ENCODE data around the gene GLP2R.
"Not testable (repeated sequence)": the region's sequence is repeated elsewhere in the genome, so short reads cannot be mapped to it uniquely, and the experiment has no call there.

Gene GLP2R

GRCh38 chr17:9917131-9917530 is 91.4 kb downstream of the GLP2R start:
- Histone ChIP-seq H3K9me3 (replicated peaks; ENCODE audit: low read length) (no peaks in the 10 kb centered on the region), H3K27me3 (ENCODE audit: control insufficient read depth, insufficient read depth, low read length) (peaks cover 4% of the 10 kb centered on the region), H3K4me2 (ENCODE audit: low read length) (no peak overlapping the region), H3K4me3 (ENCODE audit: low read length) (no peak overlapping the region), H3K36me3 (ENCODE audit: insufficient read depth, low read length) (no peaks in the 10 kb centered on the region), H3K9ac (ENCODE audit: low read depth, low read length) (no peak overlapping the region), H3K4me1 (ENCODE audit: control insufficient read depth, insufficient read depth, low read length) (no peaks in the 10 kb centered on the region)

GRCh38 chr17:9917801-9918200 is 92.1 kb downstream of the GLP2R start:
- Histone ChIP-seq H3K27me3 (ENCODE audit: control insufficient read depth, insufficient read depth, low read length) (no peaks in the 10 kb centered on the region), H3K9me3 (replicated peaks; ENCODE audit: low read length) (no peaks in the 10 kb centered on the region), H3K4me1 (ENCODE audit: control insufficient read depth, insufficient read depth, low read length) (no peaks in the 10 kb centered on the region), H3K4me2 (ENCODE audit: low read length) (no peak overlapping the region), H3K4me3 (ENCODE audit: low read length) (no peak overlapping the region), H3K36me3 (ENCODE audit: insufficient read depth, low read length) (no peaks in the 10 kb centered on the region), H3K9ac (ENCODE audit: low read depth, low read length) (no peak overlapping the region)

- Histone ChIP-seq H3K4me2 (ENCODE audit: low read length) (no peak overlapping the region), H3K4me3 (ENCODE audit: low read length) (no peak overlapping the region), H3K9me3 (replicated peaks; ENCODE audit: low read length) (no peaks in the 10 kb centered on the region), H3K9ac (ENCODE audit: low read depth, low read length) (no peak overlapping the region), H3K27me3 (ENCODE audit: control insufficient read depth, insufficient read depth, low read length) (no peaks in the 10 kb centered on the region), H3K36me3 (ENCODE audit: insufficient read depth, low read length) (no peaks in the 10 kb centered on the region), H3K4me1 (ENCODE audit: control insufficient read depth, insufficient read depth, low read length) (no peaks in the 10 kb centered on the region)
These were observed 92.6 kb downstream of the GLP2R start for GRCh38 chr17:9918352-9918751.

DNA sequence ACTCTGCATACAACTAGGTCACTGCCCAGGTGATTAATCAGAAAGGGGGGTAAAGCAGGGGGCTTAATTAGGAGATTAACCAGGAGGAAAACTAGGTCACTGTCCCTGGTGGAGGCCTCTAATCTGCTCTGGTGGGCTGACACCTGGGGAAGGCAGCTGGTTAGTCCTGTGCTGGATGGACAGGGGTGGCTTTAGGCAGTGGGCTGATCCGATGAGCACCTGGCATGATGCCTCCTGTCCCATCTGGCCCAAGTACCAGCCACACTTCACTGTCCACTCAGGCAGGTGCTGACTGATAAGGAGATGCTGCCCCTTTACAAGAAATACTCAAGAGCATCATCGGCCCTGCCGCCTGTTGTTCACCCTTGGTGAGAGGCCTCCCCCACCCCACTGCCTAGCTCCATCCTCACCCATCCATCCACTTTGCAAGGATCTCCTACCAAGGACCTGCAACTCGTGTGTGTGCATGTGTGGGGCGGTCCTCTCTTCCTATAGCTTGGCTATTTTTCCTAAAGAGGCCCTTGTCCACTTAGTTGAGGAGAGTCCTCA is 93.2 kb downstream of the GLP2R start:
- Histone ChIP-seq H3K9ac (ENCODE audit: low read depth, low read length) (no peak overlapping the region), H3K36me3 (ENCODE audit: insufficient read depth, low read length) (no peaks in the 10 kb centered on the region), H3K9me3 (replicated peaks; ENCODE audit: low read length) (no peaks in the 10 kb centered on the region), H3K4me1 (ENCODE audit: control insufficient read depth, insufficient read depth, low read length) (no peaks in the 10 kb centered on the region), H3K27me3 (ENCODE audit: control insufficient read depth, insufficient read depth, low read length) (no peaks in the 10 kb centered on the region), H3K4me3 (ENCODE audit: low read length) (no peak overlapping the region), H3K4me2 (ENCODE audit: low read length) (no peak overlapping the region)

DNA sequence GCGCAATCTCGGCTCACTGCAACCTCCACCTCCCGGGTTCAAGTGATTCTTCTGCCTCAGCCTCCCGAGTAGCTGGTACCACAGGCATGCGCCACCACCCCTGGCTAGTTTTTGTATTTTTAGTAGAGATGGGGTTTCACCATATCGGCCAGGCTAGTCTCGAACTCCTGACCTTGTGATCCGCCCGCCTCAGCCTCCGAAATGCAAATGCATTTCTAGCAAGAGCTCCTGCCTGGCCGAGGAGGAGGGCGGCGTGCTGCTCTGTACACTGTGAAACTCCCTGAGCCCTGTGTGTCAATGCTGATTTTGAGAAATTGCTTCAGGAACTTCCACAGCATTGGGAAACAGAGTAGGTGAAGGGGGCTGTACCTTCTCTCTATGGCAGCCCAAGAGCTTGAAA is 95.5 kb downstream of the GLP2R start:
- H3K9me3 ChIP-seq (replicated peaks; ENCODE audit: low read length); H3K4me3 ChIP-seq (ENCODE audit: low read length); H3K4me1 ChIP-seq (ENCODE audit: control insufficient read depth, insufficient read depth, low read length); H3K27me3 ChIP-seq (ENCODE audit: control insufficient read depth, insufficient read depth, low read length); H3K9ac ChIP-seq (ENCODE audit: low read depth, low read length); H3K4me2 ChIP-seq (ENCODE audit: low read length); H3K36me3 ChIP-seq (ENCODE audit: insufficient read depth, low read length): not testable (repeated sequence)

GRCh38 chr17:9922012-9922848 is 96.5 kb downstream of the GLP2R start:
- H3K9ac ChIP-seq (ENCODE audit: low read depth, low read length): no peak overlapping the region
- H3K4me3 ChIP-seq (ENCODE audit: low read length): no peak overlapping the region
- no peaks in the 10 kb centered on the region for H3K9me3 ChIP-seq (replicated peaks; ENCODE audit: low read length)
- no peaks in the 10 kb centered on the region for H3K27me3 ChIP-seq (ENCODE audit: control insufficient read depth, insufficient read depth, low read length)
- H3K4me1 ChIP-seq (ENCODE audit: control insufficient read depth, insufficient read depth, low read length): no peaks in the 10 kb centered on the region
- H3K36me3 ChIP-seq (ENCODE audit: insufficient read depth, low read length): no peaks in the 10 kb centered on the region
- H3K4me2 ChIP-seq (ENCODE audit: low read length): no peak overlapping the region

- Histone ChIP-seq H3K36me3 (ENCODE audit: insufficient read depth, low read length) (no peaks in the 10 kb centered on the region), H3K4me2 (ENCODE audit: low read length) (no peak overlapping the region)
These were observed 99.0 kb downstream of the GLP2R start for GRCh38 chr17:9924735-9925191.

DNA sequence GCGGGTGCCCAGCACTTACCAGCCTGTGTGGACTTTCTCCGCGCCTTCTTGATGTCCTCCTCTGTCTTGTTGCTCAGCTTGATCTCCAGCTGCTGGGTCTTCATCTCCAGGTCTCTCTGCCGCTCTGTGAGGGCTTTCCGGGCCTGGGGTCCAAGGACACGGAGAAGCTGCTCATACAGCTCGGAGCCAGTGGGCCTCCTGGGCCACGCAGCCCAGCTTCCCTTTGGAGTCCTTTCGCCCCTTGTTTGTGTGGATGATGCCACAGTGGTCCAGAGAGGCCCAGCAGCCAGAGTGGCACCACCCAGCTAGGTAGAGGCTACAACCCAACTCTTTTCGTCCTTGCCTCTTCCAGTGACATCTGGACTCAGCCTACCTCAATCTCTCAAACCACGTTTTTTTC is 99.7 kb downstream of the GLP2R start:
- H3K9me3 ChIP-seq (replicated peaks; ENCODE audit: low read length): no peaks in the 10 kb centered on the region
- H3K4me1 ChIP-seq (ENCODE audit: control insufficient read depth, insufficient read depth, low read length): no peaks in the 10 kb centered on the region
- H3K27me3 ChIP-seq (ENCODE audit: control insufficient read depth, insufficient read depth, low read length): peaks cover 5% of the 10 kb centered on the region
- no peak overlapping the region for H3K9ac ChIP-seq (ENCODE audit: low read depth, low read length)
- H3K4me2 ChIP-seq (ENCODE audit: low read length): no peak overlapping the region
- H3K4me3 ChIP-seq (ENCODE audit: low read length): no peak overlapping the region
- no peaks in the 10 kb centered on the region for H3K36me3 ChIP-seq (ENCODE audit: insufficient read depth, low read length)

More at GRCh38 chr17:9924735-9925191, 99.0 kb downstream of the GLP2R start:
- no peaks in the 10 kb centered on the region for H3K4me1 ChIP-seq (ENCODE audit: control insufficient read depth, insufficient read depth, low read length)
- H3K9me3 ChIP-seq (replicated peaks; ENCODE audit: low read length): no peaks in the 10 kb centered on the region
- no peak overlapping the region for H3K9ac ChIP-seq (ENCODE audit: low read depth, low read length)
- H3K27me3 ChIP-seq (ENCODE audit: control insufficient read depth, insufficient read depth, low read length): no peaks in the 10 kb centered on the region
- H3K4me3 ChIP-seq (ENCODE audit: low read length): no peak overlapping the region

- Histone ChIP-seq H3K4me3 (ENCODE audit: low read length) (no peak overlapping the region), H3K9me3 (replicated peaks; ENCODE audit: low read length) (no peaks in the 10 kb centered on the region), H3K9ac (ENCODE audit: low read depth, low read length) (no peak overlapping the region), H3K36me3 (ENCODE audit: insufficient read depth, low read length) (no peaks in the 10 kb centered on the region), H3K4me2 (ENCODE audit: low read length) (no peak overlapping the region), H3K4me1 (ENCODE audit: control insufficient read depth, insufficient read depth, low read length) (no peaks in the 10 kb centered on the region), H3K27me3 (ENCODE audit: control insufficient read depth, insufficient read depth, low read length) (peaks cover 8% of the 10 kb centered on the region)
These were observed 100.6 kb downstream of the GLP2R start for GRCh38 chr17:9926150-9926804.

DNA sequence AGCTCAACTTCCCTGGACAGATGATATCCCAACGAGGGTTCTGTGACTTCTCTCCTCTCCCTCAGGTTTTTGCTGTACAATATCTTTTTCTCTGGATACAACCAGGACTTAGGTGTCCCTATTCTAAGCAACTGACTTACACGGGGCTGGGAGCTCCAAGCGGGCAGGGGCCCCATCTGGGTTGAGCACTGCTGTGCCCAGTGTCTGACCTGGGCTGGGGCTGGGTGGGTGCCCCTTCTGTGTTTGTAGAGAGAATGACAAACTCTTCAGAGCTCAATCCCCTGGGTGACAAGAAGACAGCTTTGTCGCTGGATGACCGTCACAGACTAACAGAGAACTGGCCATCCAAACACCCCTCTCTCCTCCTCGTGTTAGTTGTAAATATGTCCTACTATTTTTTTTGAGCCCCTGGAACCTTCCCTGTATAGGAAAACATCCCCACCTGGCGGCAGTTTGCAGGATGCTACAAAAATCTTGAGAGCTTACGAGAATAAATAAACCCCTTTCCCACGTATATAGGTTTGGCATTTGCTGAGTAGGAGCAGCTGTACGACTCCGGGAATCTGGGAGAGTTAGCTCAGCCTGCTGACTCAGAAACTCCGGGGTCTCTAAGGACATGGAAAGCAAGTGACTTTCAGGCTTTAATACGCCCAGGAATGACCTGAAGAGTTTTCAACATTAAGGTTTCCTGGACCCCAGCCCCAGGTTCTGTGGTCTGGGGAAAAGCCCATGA is 103.0 kb downstream of the GLP2R start:
- Histone ChIP-seq H3K4me2 (ENCODE audit: low read length) (peak overlapping the region; percentile 31), H3K4me3 (ENCODE audit: low read length) (no peak overlapping the region), H3K4me1 (ENCODE audit: control insufficient read depth, insufficient read depth, low read length) (no peaks in the 10 kb centered on the region), H3K36me3 (ENCODE audit: insufficient read depth, low read length) (no peaks in the 10 kb centered on the region), H3K27me3 (ENCODE audit: control insufficient read depth, insufficient read depth, low read length) (peaks cover 8% of the 10 kb centered on the region), H3K9ac (ENCODE audit: low read depth, low read length) (no peak overlapping the region), H3K9me3 (replicated peaks; ENCODE audit: low read length) (no peaks in the 10 kb centered on the region)

DNA sequence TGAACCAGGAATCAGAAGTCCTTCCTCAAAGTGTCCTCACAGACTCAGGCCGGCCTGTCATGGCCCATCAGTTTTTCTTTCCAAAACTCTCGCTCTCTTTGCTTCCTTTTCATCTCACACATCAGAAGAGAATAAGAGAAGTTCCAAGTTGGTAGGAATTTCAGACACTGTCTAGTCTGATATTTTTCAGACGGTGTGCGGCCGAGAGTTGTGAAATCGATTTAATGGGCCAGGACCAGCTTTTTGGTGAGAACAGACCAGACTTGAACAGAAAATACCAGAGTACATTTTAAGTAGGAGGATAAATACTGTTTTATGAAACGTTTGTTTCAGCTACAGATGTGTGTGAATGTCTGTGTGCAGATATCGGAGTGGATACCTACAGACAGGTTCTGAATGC is 104.1 kb downstream of the GLP2R start:
- H3K4me3 ChIP-seq (ENCODE audit: low read length): no peak overlapping the region
- no peak overlapping the region for H3K9ac ChIP-seq (ENCODE audit: low read depth, low read length)
- no peaks in the 10 kb centered on the region for H3K36me3 ChIP-seq (ENCODE audit: insufficient read depth, low read length)
- H3K4me1 ChIP-seq (ENCODE audit: control insufficient read depth, insufficient read depth, low read length): no peaks in the 10 kb centered on the region
- H3K9me3 ChIP-seq (replicated peaks; ENCODE audit: low read length): no peaks in the 10 kb centered on the region
- no peak overlapping the region for H3K4me2 ChIP-seq (ENCODE audit: low read length)
- H3K27me3 ChIP-seq (ENCODE audit: control insufficient read depth, insufficient read depth, low read length): peaks cover 8% of the 10 kb centered on the region

Data from skeletal muscle satellite cell (primary cell).